NCI-H69 (cell line): ENCODE measurements around the gene ACER2.
A peak's percentile ranks its signal among the peaks of the same experiment; 100 is the strongest.
"Not testable (repeated sequence)": the region's sequence is repeated elsewhere in the genome, so short reads cannot be mapped to it uniquely, and the experiment has no call there.

Experiments used
- DNase-seq: peaks from one replicate; lab custom pipeline; 2025; lab: John Stamatoyannopoulos, UW

The ACER2 gene

GRCh38 chr9:19408693-19409400 is at the start of gene ACER2:
Gene ACER2, plus strand, starts transcription at chr9:19409009. Its CDS starts 76 bp downstream, at chr9:19409085.
- peak; percentile 99 for DNase-seq

GRCh38 chr9:19369107-19369506 is 39.7 kb upstream of the ACER2 start:
- DNase-seq = peak; percentile 30

GRCh38 chr9:19371942-19372341 is 36.9 kb upstream of the ACER2 start:
- DNase-seq = peak; percentile 46

GRCh38 chr9:19372567-19372966 is 36.2 kb upstream of the ACER2 start:
- no peak for DNase-seq

GRCh38 chr9:19373527-19373926 is 35.3 kb upstream of the ACER2 start:
- DNase-seq = peak; percentile 73

- DNase-seq = no peak
These were observed 33.3 kb upstream of the ACER2 start for GRCh38 chr9:19375538-19375937.

- DNase-seq = no peak
These were observed 31.9 kb upstream of the ACER2 start for GRCh38 chr9:19376931-19377330.

GRCh38 chr9:19378164-19378563 is 30.6 kb upstream of the ACER2 start:
- DNase-seq = no peak

- DNase-seq = no peak
These were observed 30.2 kb upstream of the ACER2 start for GRCh38 chr9:19378647-19379046.

GRCh38 chr9:19379283-19379682 is 29.5 kb upstream of the ACER2 start:
- peak; percentile 47 for DNase-seq

- DNase-seq = peak; percentile 76
These were observed 29.1 kb upstream of the ACER2 start for GRCh38 chr9:19379697-19380046.

- DNase-seq = no peak
These were observed 28.1 kb upstream of the ACER2 start for GRCh38 chr9:19380826-19381075.

- no peak for DNase-seq
These were observed 27.2 kb upstream of the ACER2 start for GRCh38 chr9:19381656-19382055.

- DNase-seq = not testable (repeated sequence)
These were observed 23.6 kb upstream of the ACER2 start for GRCh38 chr9:19385212-19385611.

GRCh38 chr9:19385786-19386501 is 22.9 kb upstream of the ACER2 start:
- DNase-seq = no peak

- no peak for DNase-seq
These were observed 22.2 kb upstream of the ACER2 start for GRCh38 chr9:19386502-19387044.

GRCh38 chr9:19387317-19387716 is 21.5 kb upstream of the ACER2 start:
- DNase-seq = no peak

- not testable (repeated sequence) for DNase-seq
These were observed 19.3 kb upstream of the ACER2 start for GRCh38 chr9:19389539-19389938.

- DNase-seq = no peak
These were observed 11.0 kb upstream of the ACER2 start for GRCh38 chr9:19397845-19398244.

GRCh38 chr9:19403231-19403630 is 5.6 kb upstream of the ACER2 start:
- not testable (repeated sequence) for DNase-seq

- no peak for DNase-seq
These were observed 4.3 kb upstream of the ACER2 start for GRCh38 chr9:19404283-19405075.

GRCh38 chr9:19405771-19406170 is 3.0 kb upstream of the ACER2 start:
- DNase-seq = peak; percentile 23

GRCh38 chr9:19408316-19408692 is 505 bp upstream of the ACER2 start:
- peak; percentile 77 for DNase-seq
